HepG2 (cell line): ENCODE results near the gene SRRM2. TPM values are rescaled to one million over a fixed set of nuclear protein-coding genes. Genes with fewer than 3 reads are reported as not detected.

ENCODE experiments used
- ADNP ChIP-seq: sonication (generic); formaldehyde crosslinking; IDR thresholded peaks from 2 replicates; pipeline ENCODE4 v1.4.0; 2020; ENCODE audit warnings: missing genetic modification reagents
- ARNT2 ChIP-seq: sonication (generic); formaldehyde crosslinking; IDR thresholded peaks from 2 replicates; pipeline ENCODE4 v1.8.0; 2022; ENCODE audit warnings: mild to moderate bottlenecking, low read depth, missing genetic modification reagents, moderate library complexity
- FLYWCH1 ChIP-seq: sonication (generic); formaldehyde crosslinking; IDR thresholded peaks from 2 replicates; pipeline ENCODE4 v1.8.1; 2023; ENCODE audit warnings: mild to moderate bottlenecking, missing genetic modification reagents
- GTF2F1 ChIP-seq: fragments of 150-350 bp; IDR thresholded peaks from 2 replicates; pipeline ENCODE4 v1.6.1; 2014; ENCODE audit warnings: low read length
- GTF3A ChIP-seq: sonication (generic); formaldehyde crosslinking; conservative IDR thresholded peaks from 2 replicates; pipeline ENCODE4 v1.4.0; 2020; ENCODE audit warnings: mild to moderate bottlenecking, missing genetic modification reagents
- HOXD1 ChIP-seq: sonication (generic); formaldehyde crosslinking; IDR thresholded peaks from 2 replicates; pipeline ENCODE4 v1.5.0; 2020; ENCODE audit warnings: missing genetic modification reagents
- KMT2A ChIP-seq: sonication (generic); formaldehyde crosslinking; IDR thresholded peaks from 2 replicates; pipeline ENCODE4 v1.4.0; 2020; ENCODE audit warnings: missing genetic modification reagents
- NAIF1 ChIP-seq: sonication (generic); formaldehyde crosslinking; IDR thresholded peaks from 2 replicates; pipeline ENCODE4 v1.5.0; 2020; ENCODE audit warnings: mild to moderate bottlenecking, missing genetic modification reagents, borderline replicate concordance
- NCOA2 ChIP-seq: sonication (generic); formaldehyde crosslinking; IDR thresholded peaks from 2 replicates; pipeline ENCODE4 v1.8.0; 2022; ENCODE audit warnings: inconsistent platforms
- NPAS2 ChIP-seq: sonication (generic); formaldehyde crosslinking; IDR thresholded peaks from 2 replicates; pipeline ENCODE4 v1.8.0; 2022; ENCODE audit warnings: mild to moderate bottlenecking, missing genetic modification reagents, borderline replicate concordance
- REL ChIP-seq: sonication (generic); formaldehyde crosslinking; conservative IDR thresholded peaks from 2 replicates; pipeline ENCODE4 v1.8.0; 2022; ENCODE audit warnings: mild to moderate bottlenecking, missing genetic modification reagents, moderate library complexity
- RORA ChIP-seq: sonication (generic); formaldehyde crosslinking; IDR thresholded peaks from 2 replicates; pipeline ENCODE4 v1.5.0; 2020; ENCODE audit warnings: mild to moderate bottlenecking, missing genetic modification reagents, moderate library complexity
- SMYD3 ChIP-seq: sonication (generic); formaldehyde crosslinking; IDR thresholded peaks from 2 replicates; pipeline ENCODE4 v1.8.1; 2023; ENCODE audit warnings: mild to moderate bottlenecking, missing genetic modification reagents
- SOX13 ChIP-seq, 3 experiments: fragments of 450-650 bp in 1 of 3; sonication (generic) in 1 of 3; formaldehyde crosslinking in 1 of 3; IDR thresholded peaks in 2 of 3; conservative IDR thresholded peaks in 1 of 3; 2 replicates each; pipeline versions ENCODE4 v1.5.0 to v1.6.1; 2016 to 2020; ENCODE audit warnings: antibody characterized with exemption in 1 of 3, mild to moderate bottlenecking in 1 of 3, missing compliant biosample characterization in 1 of 3, missing genetic modification reagents in 1 of 3, moderate library complexity in 1 of 3
- TBX3 ChIP-seq: fragments of 450-650 bp; IDR thresholded peaks from 2 replicates; pipeline ENCODE4 v1.6.1; 2017; ENCODE audit warnings: antibody characterized with exemption, mild to moderate bottlenecking, inconsistent platforms, borderline replicate concordance
- TEAD2 ChIP-seq: sonication (generic); formaldehyde crosslinking; IDR thresholded peaks from 2 replicates; pipeline ENCODE4 v1.9.0; 2021; ENCODE audit warnings: missing genetic modification reagents
- ZBTB8A ChIP-seq: sonication (generic); formaldehyde crosslinking; IDR thresholded peaks from 2 replicates; pipeline ENCODE4 v1.4.0; 2020; ENCODE audit warnings: mild to moderate bottlenecking, low read depth, missing genetic modification reagents, borderline replicate concordance
- ZNF20 ChIP-seq: sonication (generic); formaldehyde crosslinking; IDR thresholded peaks from 2 replicates; pipeline ENCODE4 v1.4.0; 2020; ENCODE audit warnings: mild to moderate bottlenecking, moderate library complexity, missing genetic modification reagents
- ZNF354B ChIP-seq: sonication (generic); formaldehyde crosslinking; IDR thresholded peaks from 2 replicates; pipeline ENCODE4 v1.8.0; 2022; ENCODE audit warnings: mild to moderate bottlenecking, missing genetic modification reagents
- ZNF557 ChIP-seq: sonication (generic); formaldehyde crosslinking; IDR thresholded peaks from 2 replicates; pipeline ENCODE4 v1.4.0; 2020; ENCODE audit warnings: missing genetic modification reagents
- ZNF558 ChIP-seq: sonication (generic); formaldehyde crosslinking; IDR thresholded peaks from 2 replicates; pipeline ENCODE4 v1.9.0; 2022; ENCODE audit warnings: mild to moderate bottlenecking, missing genetic modification reagents, borderline replicate concordance
- ZNF879 ChIP-seq: sonication (generic); formaldehyde crosslinking; IDR thresholded peaks from 2 replicates; pipeline ENCODE4 v1.8.1; 2023; ENCODE audit warnings: missing genetic modification reagents
- ZSCAN9 ChIP-seq: IDR thresholded peaks from 2 replicates; pipeline ENCODE4 v1.6.1; 2016; ENCODE audit warnings: borderline replicate concordance
- polyA plus RNA-seq, 8 experiments: library from polyadenylated mRNA; depleted of rRNA in 3 of 8; stranded (reverse) in 7 of 8; unstranded in 1 of 8; fragments of >200 nt; fragmentation: Illumina TruSeq in 4 of 8; extraction: Trizol in 4 of 8; gene quantifications; 2 replicates each; pipeline versions ENCODE4 v1.2.1 to v1.2.3, GENCODE V29; 2011 to 2016; ENCODE audit warnings: low read depth in 4 of 8, missing spikeins in 1 of 8, mixed read lengths in 1 of 8; ENCODE audit not compliant: insufficient read depth in 1 of 8
- total RNA-seq, 5 experiments: library from RNA; depleted of rRNA; stranded (reverse); fragments of >200 nt; fragmentation: Illumina TruSeq; extraction: Trizol; gene quantifications; 2 replicates each; pipeline ENCODE4 v1.2.3, GENCODE V29; 2016; ENCODE audit warnings: low read depth in 1 of 5
- TF ChIP-seq, protein P1 (sequence below): sonication (generic); formaldehyde crosslinking; IDR thresholded peaks from 2 replicates; pipeline ENCODE4 v1.4.0; 2020; ENCODE audit warnings: missing genetic modification reagents
- TF ChIP-seq, protein P2 (sequence below): sonication (generic); formaldehyde crosslinking; IDR thresholded peaks from 2 replicates; pipeline ENCODE4 v1.8.0; 2022; ENCODE audit warnings: mild to moderate bottlenecking, missing genetic modification reagents, borderline replicate concordance
- TF ChIP-seq, protein P3 (sequence below): sonication (generic); formaldehyde crosslinking; IDR thresholded peaks from 2 replicates; pipeline ENCODE4 v1.4.0; 2020; ENCODE audit warnings: missing genetic modification reagents
- TF ChIP-seq, protein P4 (sequence below): sonication (generic); formaldehyde crosslinking; IDR thresholded peaks from 2 replicates; pipeline ENCODE4 v1.8.1; 2023; ENCODE audit warnings: missing genetic modification reagents, mild to moderate bottlenecking, borderline replicate concordance

SRRM2 gene
- total and polyA plus RNA-seq, 2 of the 13 experiments (the other 11 are each of a cell fraction or from before 2014, with no cell fraction given): 50.4 to 112 TPM

DNA sequence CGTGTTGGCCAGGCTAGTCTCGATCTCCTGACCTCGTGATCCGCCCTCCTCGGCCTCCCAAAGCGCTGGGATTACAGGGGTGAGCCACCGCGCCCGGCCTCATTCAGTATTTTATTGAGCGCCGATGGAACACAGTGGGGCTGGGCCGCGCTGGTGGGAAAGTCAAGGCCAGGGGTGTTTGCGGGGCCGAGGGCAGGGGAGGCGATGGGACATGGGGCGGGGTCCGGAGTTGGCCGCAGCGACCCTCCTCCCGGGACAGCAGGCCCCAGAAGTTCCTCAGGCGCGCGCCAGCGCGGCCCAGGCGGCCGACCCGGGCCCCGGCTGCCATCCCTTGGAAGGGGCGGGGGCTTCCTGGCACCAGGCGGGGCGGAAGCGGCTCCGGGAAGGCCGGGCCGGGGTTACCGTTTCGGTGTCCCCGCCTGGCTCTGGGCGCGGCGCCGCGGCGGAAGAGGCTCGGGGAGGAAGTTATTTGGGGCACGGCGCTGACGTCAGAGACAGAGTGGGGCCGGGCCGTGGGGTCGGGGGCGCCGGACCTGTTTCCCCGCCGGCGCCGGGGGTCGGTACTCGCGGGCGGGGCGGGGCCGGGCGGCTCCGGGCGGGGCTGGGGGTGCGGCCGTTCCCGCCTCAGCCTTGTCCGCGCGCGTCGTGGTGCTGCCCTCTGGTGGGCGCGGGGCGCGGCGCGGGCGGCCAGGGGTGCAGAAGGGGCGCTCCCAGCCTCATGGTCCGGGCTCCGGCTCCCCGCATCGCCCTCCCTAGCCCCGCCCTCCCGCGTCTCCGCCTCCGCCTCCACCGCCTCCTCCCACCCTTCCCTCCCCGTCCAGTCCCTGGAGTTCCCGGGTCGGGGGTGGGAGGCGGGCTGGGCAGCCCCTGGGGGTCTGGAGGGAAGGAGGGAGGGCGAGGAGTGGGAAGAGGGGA is 31.5 kb upstream of the SRRM2 start (continued):
- peak; percentile 47; the same call in 1 of the 2 replicates for TF ChIP-seq HOXD1 (CRISPR knock-in tag)
- no peak for TF ChIP-seq ZNF879 (CRISPR knock-in tag)
- TF ChIP-seq RORA (CRISPR knock-in tag): no peak
- TF ChIP-seq, protein P1, sequence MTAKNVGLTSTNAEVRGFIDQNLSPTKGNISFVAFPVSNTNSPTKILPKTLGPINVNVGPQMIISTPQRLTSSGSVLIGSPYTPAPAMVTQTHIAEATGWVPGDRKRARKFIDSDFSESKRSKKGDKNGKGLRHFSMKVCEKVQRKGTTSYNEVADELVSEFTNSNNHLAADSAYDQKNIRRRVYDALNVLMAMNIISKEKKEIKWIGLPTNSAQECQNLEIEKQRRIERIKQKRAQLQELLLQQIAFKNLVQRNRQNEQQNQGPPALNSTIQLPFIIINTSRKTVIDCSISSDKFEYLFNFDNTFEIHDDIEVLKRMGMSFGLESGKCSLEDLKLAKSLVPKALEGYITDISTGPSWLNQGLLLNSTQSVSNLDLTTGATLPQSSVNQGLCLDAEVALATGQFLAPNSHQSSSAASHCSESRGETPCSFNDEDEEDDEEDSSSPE (CRISPR knock-in tag): 0 out of 2 replicates have a peak, but pooled peaks have one; percentile 63
- TF ChIP-seq SOX13 (IDR thresholded peaks at IDR 0.05): no peak
- TF ChIP-seq SOX13 (CRISPR knock-in tag; conservative IDR thresholded peaks at IDR 0.05 in 1 of 2, IDR thresholded peaks at IDR 0.05 in 1 of 2): peak in 1 of 2 experiments; percentile 45; a peak in 1 of 4 replicates
- no peak for TF ChIP-seq NAIF1
- TF ChIP-seq FLYWCH1 (CRISPR knock-in tag): no peak
- TF ChIP-seq ZNF20 (CRISPR knock-in tag): no peak
- no peak for TF ChIP-seq ARNT2 (CRISPR knock-in tag)
- TF ChIP-seq ZNF557 (CRISPR knock-in tag): no peak
- no peak for TF ChIP-seq TEAD2 (CRISPR knock-in tag)
- TF ChIP-seq ADNP (CRISPR knock-in tag): no peak
- no peak for TF ChIP-seq TBX3
- TF ChIP-seq SMYD3 (CRISPR knock-in tag): no peak
- 0 out of 2 replicates have a peak, but pooled peaks have one; percentile 36 for TF ChIP-seq GTF3A (CRISPR knock-in tag)
- TF ChIP-seq, protein P2, sequence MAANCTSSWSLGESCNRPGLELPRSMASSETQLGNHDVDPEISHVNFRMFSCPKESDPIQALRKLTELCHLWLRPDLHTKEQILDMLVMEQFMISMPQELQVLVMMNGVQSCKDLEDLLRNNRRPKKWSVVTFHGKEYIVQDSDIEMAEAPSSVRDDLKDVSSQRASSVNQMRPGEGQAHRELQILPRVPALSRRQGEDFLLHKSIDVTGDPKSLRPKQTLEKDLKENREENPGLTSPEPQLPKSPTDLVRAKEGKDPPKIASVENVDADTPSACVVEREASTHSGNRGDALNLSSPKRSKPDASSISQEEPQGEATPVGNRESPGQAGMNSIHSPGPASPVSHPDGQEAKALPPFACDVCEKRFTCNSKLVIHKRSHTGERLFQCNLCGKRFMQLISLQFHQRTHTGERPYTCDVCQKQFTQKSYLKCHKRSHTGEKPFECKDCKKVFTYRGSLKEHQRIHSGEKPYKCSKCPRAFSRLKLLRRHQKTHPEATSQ (CRISPR knock-in tag): no peak
- no peak for TF ChIP-seq NCOA2 (CRISPR knock-in tag)
- TF ChIP-seq, protein P3, sequence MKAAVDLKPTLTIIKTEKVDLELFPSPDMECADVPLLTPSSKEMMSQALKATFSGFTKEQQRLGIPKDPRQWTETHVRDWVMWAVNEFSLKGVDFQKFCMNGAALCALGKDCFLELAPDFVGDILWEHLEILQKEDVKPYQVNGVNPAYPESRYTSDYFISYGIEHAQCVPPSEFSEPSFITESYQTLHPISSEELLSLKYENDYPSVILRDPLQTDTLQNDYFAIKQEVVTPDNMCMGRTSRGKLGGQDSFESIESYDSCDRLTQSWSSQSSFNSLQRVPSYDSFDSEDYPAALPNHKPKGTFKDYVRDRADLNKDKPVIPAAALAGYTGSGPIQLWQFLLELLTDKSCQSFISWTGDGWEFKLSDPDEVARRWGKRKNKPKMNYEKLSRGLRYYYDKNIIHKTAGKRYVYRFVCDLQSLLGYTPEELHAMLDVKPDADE: no peak
- TF ChIP-seq ZSCAN9 (CRISPR knock-in tag): no peak
- TF ChIP-seq REL: no peak
- TF ChIP-seq NPAS2 (CRISPR knock-in tag): no peak
- TF ChIP-seq, protein P4, sequence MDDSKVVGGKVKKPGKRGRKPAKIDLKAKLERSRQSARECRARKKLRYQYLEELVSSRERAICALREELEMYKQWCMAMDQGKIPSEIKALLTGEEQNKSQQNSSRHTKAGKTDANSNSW (CRISPR knock-in tag): no peak
- peak; percentile 73; the same call in 1 of the 2 replicates for TF ChIP-seq KMT2A
- TF ChIP-seq ZNF354B (CRISPR knock-in tag): no peak
- no peak for TF ChIP-seq GTF2F1
- TF ChIP-seq ZBTB8A: no peak
- TF ChIP-seq ZNF558: no peak
